GM12878 (cell line): Measurements from ENCODE around the gene HJURP. TPM values are rescaled to one million over a fixed set of nuclear protein-coding genes. Genes with fewer than 3 reads are reported as not detected.

Experiments
- ATAC-seq: fragments of 200-7000 bp; cut with Tn5 transposase; 3 replicates; pipeline ENCODE4 v1.9.1; 2020; ENCODE audit warnings: mild to moderate bottlenecking, moderate library complexity
- BruUV-seq: library from RNA; stranded (reverse); fragments of 400-500 nt; replicated peaks from 2 replicates; lab custom pipeline; 2021; lab: Mats Ljungman, UMichigan
- CTCF ChIA-PET: fragments of 300-600 bp; sonication (Branson Sonifier 250); formaldehyde crosslinking; extraction: SDS; loops from one replicate; lab custom pipeline; 2021; ENCODE audit warnings: inconsistent platforms; lab: Yijun Ruan, JAX
- POLR2A ChIA-PET: fragments of 350-600 bp; formaldehyde crosslinking; extraction: SDS; loops from one replicate; lab custom pipeline; 2021; ENCODE audit warnings: inconsistent platforms; lab: Charles Lee
- RAD21 ChIA-PET: fragments of 300-600 bp; sonication (Branson Sonifier 250); formaldehyde crosslinking; loops from one replicate; lab custom pipeline; 2023; ENCODE audit warnings: antibody characterized with exemption; ENCODE audit not compliant: unreplicated experiment; lab: Charles Lee
- SMC1A ChIA-PET: fragments of 300-600 bp; sonication (Branson Sonifier 250); formaldehyde crosslinking; loops from one replicate; lab custom pipeline; 2023; ENCODE audit not compliant: unreplicated experiment, uncharacterized antibody; lab: Charles Lee
- DNase-seq: peaks from one replicate; pipeline ENCODE4 v3.0.0-alpha.2; 2011; ENCODE audit warnings: low read depth, low spot score
- FAIRE-seq: peaks from 3 replicates; lab custom pipeline; 2011; peaks lifted over from hg19 to GRCh38; lab: Jason Lieb, UNC
- H2AFZ ChIP-seq: 2 replicates; pipeline ENCODE4 v1.6.0; 2011; ENCODE audit warnings: low read depth, low read length, control low read depth; ENCODE audit not compliant: control insufficient read depth
- H3K27ac ChIP-seq: 2 replicates; pipeline ENCODE4 v1.5.1; 2011; ENCODE audit warnings: control low read depth; ENCODE audit not compliant: control insufficient read depth, insufficient read depth
- H3K27me3 ChIP-seq, 2 experiments: replicated peaks in 1 of 2; 2 replicates each; pipeline versions ENCODE4 v1.6.0 to v1.6.1; 2011; ENCODE audit warnings: low read length in 1 of 2; ENCODE audit not compliant: control insufficient read depth in 2 of 2, insufficient read depth in 2 of 2
- H3K36me3 ChIP-seq, 2 experiments: 2 replicates each; pipeline ENCODE4 v1.5.1; 2011; ENCODE audit warnings: low read length in 1 of 2; ENCODE audit not compliant: control insufficient read depth in 2 of 2, insufficient read depth in 2 of 2
- H3K4me1 ChIP-seq: 2 replicates; pipeline ENCODE4 v1.6.1; 2011; ENCODE audit warnings: mild to moderate bottlenecking, low read length, moderate library complexity, mixed read lengths; ENCODE audit not compliant: control insufficient read depth, insufficient read depth
- H3K4me2 ChIP-seq: 2 replicates; pipeline ENCODE4 v1.6.0; 2011; ENCODE audit warnings: control low read depth; ENCODE audit not compliant: control insufficient read depth, insufficient read depth
- H3K4me3 ChIP-seq: fragments of 200-600 bp; sonication (generic); 2 replicates; pipeline ENCODE4 v1.5.1; 2016
- H3K79me2 ChIP-seq: 2 replicates; pipeline ENCODE4 v1.6.0; 2011; ENCODE audit warnings: low read length; ENCODE audit not compliant: control insufficient read depth, insufficient read depth
- H3K9ac ChIP-seq: 2 replicates; pipeline ENCODE4 v1.8.0; 2011; ENCODE audit warnings: low read length, control low read depth, mixed read lengths; ENCODE audit not compliant: control insufficient read depth, insufficient read depth
- H3K9me3 ChIP-seq: replicated peaks from 3 replicates; pipeline ENCODE4 v1.5.1; 2011; ENCODE audit warnings: mild to moderate bottlenecking, low read length; ENCODE audit not compliant: control insufficient read depth, insufficient read depth
- H4K20me1 ChIP-seq: 2 replicates; pipeline ENCODE4 v1.6.0; 2011; ENCODE audit not compliant: control insufficient read depth, insufficient read depth
- CREM ChIP-seq: IDR thresholded peaks from 2 replicates; pipeline ENCODE4 v1.6.1; 2014; ENCODE audit warnings: antibody characterized with exemption, low read depth
- DPF2 ChIP-seq: fragments of 450-650 bp; IDR thresholded peaks from 2 replicates; pipeline ENCODE4 v1.6.1; 2017; ENCODE audit warnings: mild to moderate bottlenecking
- IKZF2 ChIP-seq, 2 experiments: fragments of 450-650 bp; IDR thresholded peaks; 2 replicates each; pipeline ENCODE4 v1.6.1; 2017; ENCODE audit warnings: mild to moderate bottlenecking in 2 of 2, moderate library complexity in 2 of 2
- MTA2 ChIP-seq: fragments of 450-650 bp; IDR thresholded peaks from 2 replicates; pipeline ENCODE4 v1.6.1; 2016; ENCODE audit warnings: low read depth, mild to moderate bottlenecking, moderate library complexity
- NRF1 ChIP-seq: conservative IDR thresholded peaks from 2 replicates; pipeline ENCODE4 v1.6.1; 2011; ENCODE audit warnings: mild to moderate bottlenecking, low read depth, low read length, improper control_type of control experiment
- RFX5 ChIP-seq: IDR thresholded peaks from 2 replicates; pipeline ENCODE4 v1.6.1; 2011; ENCODE audit warnings: low read depth, low read length, improper control_type of control experiment
- SRF ChIP-seq, 2 experiments: IDR thresholded peaks; 2 replicates each; pipeline ENCODE4 v1.6.1; 2011; ENCODE audit warnings: low read depth in 2 of 2, low read length in 2 of 2, mild to moderate bottlenecking in 1 of 2, moderate library complexity in 1 of 2
- WGBS: methylation state at CpG from one replicate; pipeline ENCODE4 v1.1.6; 2016; ENCODE audit warnings: low lambda C conversion rate; ENCODE audit not compliant: insufficient replicate concordance, insufficient coverage; ENCODE audit errors: missing lambda C conversion rate; 5-methylcytosine and 5-hydroxymethylcytosine counted together
- in situ Hi-C: fragments of 300-500 bp; cut with MboI; formaldehyde crosslinking; loops from 9 replicates; pipeline ENCODE4 v1.14.3; 2018; ENCODE audit warnings: mixed read lengths
- intact Hi-C: fragments of 100-400 bp; cut with micrococcal nuclease; formaldehyde crosslinking; loops from one replicate; pipeline ENCODE4 v1.14.2; 2022; ENCODE audit not compliant: unreplicated experiment
- polyA plus RNA-seq, 11 experiments: library from polyadenylated mRNA; depleted of rRNA in 4 of 11; unstranded in 6 of 11; stranded (reverse) in 5 of 11; fragments of >200 nt; fragmentation: Nextera tagmentation in 4 of 11; fragmentation: Illumina TruSeq in 1 of 11; extraction: Ambion mirVana in 4 of 11; extraction: Trizol in 1 of 11; gene quantifications; 1 replicate in 1 of 11; 2 replicates in 10 of 11; pipeline versions ENCODE4 v1.2.1 to v1.2.3, GENCODE V29; 2011 to 2016; ENCODE audit warnings: inconsistent platforms in 2 of 11, missing spikeins in 2 of 11, low read depth in 1 of 11
- total RNA-seq, 4 experiments: library from RNA; depleted of rRNA in 3 of 4; stranded (reverse); fragments of >200 nt in 3 of 4; fragmentation: Illumina TruSeq in 1 of 4; extraction: Trizol in 1 of 4; gene quantifications; 2 replicates each; pipeline versions ENCODE4 v1.2.1 to v1.2.3, GENCODE V29; 2013 to 2021
- TF ChIP-seq, protein P1 (sequence below): fragments of 450-650 bp; formaldehyde crosslinking; IDR thresholded peaks from 2 replicates; pipeline ENCODE4 v1.4.0; 2020; ENCODE audit warnings: mild to moderate bottlenecking, moderate library complexity
- TF ChIP-seq, protein P2 (sequence below): fragments of 450-650 bp; IDR thresholded peaks from 2 replicates; pipeline ENCODE4 v1.6.1; 2017; ENCODE audit warnings: low read depth, mild to moderate bottlenecking, moderate library complexity
- TF ChIP-seq, protein P3 (sequence below): IDR thresholded peaks from 2 replicates; pipeline ENCODE4 v1.6.1; 2012; ENCODE audit warnings: low read depth, low read length, improper control_type of control experiment

Gene HJURP
- total and polyA plus RNA-seq, 10 of the 15 experiments (the other 5 are each of a cell fraction or from before 2014, with no cell fraction given): 12.7 to 68.9 (median 44.4) TPM

- BruUV-seq: no TSS peak
- TF ChIP-seq IKZF2 (IDR thresholded peaks at IDR 0.05): no peak
- SMC1A ChIA-PET: interaction anchor here (0.6 kb wide), 1 partner anchor 21 kb away, joined by 3 read pairs; no protein-coding TSS in a partner anchor
- intact Hi-C loops: no loop called here
- WGBS: 22% methylated on average over 3 of the region's 3 CpGs
- CTCF ChIA-PET: interaction anchor here (1.3 kb wide), 1 partner anchor 44 kb away, joined by 3 read pairs; no protein-coding TSS in a partner anchor
- Histone ChIP-seq H3K36me3 (no peaks in the 10 kb centered on the region), H3K79me2 (no peaks in the 10 kb centered on the region), H3K4me2 (no peak overlapping the region), H2AFZ (no peak overlapping the region), H3K27ac (no peak overlapping the region), H4K20me1 (no peaks in the 10 kb centered on the region), H3K4me3 (no peak overlapping the region), H3K4me1 (no peaks in the 10 kb centered on the region), H3K9ac (no peak overlapping the region), H3K9me3 (no peaks in the 10 kb centered on the region), H3K27me3 (no peaks in the 10 kb centered on the region; a peak in 1 of 4 replicates)
- ATAC-seq (no peak), FAIRE-seq (no peak), DNase-seq (no peak)
- RAD21 ChIA-PET: no interaction called here
- POLR2A ChIA-PET: no interaction called here
- in situ Hi-C loops: no loop called here
Measured at GRCh38 chr2:233813236-233814055, 40.9 kb downstream of the HJURP start.

- ChIA-PET SMC1A (no interaction called here), POLR2A (no interaction called here), CTCF (no interaction called here), RAD21 (no interaction called here)
- no peak for FAIRE-seq
- Histone ChIP-seq H3K27me3 (no peaks in the 10 kb centered on the region; a peak in 2 of 4 replicates), H2AFZ (no peak overlapping the region), H3K4me2 (no peak overlapping the region), H3K36me3 (no peaks in the 10 kb centered on the region), H3K79me2 (no peaks in the 10 kb centered on the region), H3K9me3 (no peaks in the 10 kb centered on the region), H3K9ac (no peak overlapping the region), H3K4me1 (no peaks in the 10 kb centered on the region), H3K27ac (no peak overlapping the region), H3K4me3 (no peak overlapping the region), H4K20me1 (no peaks in the 10 kb centered on the region)
- WGBS: 21% methylated on average over 8 of the region's 8 CpGs
- no peak for DNase-seq
- BruUV-seq: no TSS peak
- in situ Hi-C loops: no loop called here
- intact Hi-C loops: no loop called here
- no peak for ATAC-seq
- TF ChIP-seq DPF2 (no peak), NRF1 (no peak), MTA2 (no peak), SRF (IDR thresholded peaks at IDR 0.05; ENCODE audit: low read depth in 2 of 2, low read length in 2 of 2) (no peak), CREM (no peak), RFX5 (no peak)
- TF ChIP-seq, protein P1, sequence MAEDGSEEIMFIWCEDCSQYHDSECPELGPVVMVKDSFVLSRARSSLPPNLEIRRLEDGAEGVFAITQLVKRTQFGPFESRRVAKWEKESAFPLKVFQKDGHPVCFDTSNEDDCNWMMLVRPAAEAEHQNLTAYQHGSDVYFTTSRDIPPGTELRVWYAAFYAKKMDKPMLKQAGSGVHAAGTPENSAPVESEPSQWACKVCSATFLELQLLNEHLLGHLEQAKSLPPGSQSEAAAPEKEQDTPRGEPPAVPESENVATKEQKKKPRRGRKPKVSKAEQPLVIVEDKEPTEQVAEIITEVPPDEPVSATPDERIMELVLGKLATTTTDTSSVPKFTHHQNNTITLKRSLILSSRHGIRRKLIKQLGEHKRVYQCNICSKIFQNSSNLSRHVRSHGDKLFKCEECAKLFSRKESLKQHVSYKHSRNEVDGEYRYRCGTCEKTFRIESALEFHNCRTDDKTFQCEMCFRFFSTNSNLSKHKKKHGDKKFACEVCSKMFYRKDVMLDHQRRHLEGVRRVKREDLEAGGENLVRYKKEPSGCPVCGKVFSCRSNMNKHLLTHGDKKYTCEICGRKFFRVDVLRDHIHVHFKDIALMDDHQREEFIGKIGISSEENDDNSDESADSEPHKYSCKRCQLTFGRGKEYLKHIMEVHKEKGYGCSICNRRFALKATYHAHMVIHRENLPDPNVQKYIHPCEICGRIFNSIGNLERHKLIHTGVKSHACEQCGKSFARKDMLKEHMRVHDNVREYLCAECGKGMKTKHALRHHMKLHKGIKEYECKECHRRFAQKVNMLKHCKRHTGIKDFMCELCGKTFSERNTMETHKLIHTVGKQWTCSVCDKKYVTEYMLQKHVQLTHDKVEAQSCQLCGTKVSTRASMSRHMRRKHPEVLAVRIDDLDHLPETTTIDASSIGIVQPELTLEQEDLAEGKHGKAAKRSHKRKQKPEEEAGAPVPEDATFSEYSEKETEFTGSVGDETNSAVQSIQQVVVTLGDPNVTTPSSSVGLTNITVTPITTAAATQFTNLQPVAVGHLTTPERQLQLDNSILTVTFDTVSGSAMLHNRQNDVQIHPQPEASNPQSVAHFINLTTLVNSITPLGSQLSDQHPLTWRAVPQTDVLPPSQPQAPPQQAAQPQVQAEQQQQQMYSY (CRISPR knock-in tag): no peak
- TF ChIP-seq, protein P2, sequence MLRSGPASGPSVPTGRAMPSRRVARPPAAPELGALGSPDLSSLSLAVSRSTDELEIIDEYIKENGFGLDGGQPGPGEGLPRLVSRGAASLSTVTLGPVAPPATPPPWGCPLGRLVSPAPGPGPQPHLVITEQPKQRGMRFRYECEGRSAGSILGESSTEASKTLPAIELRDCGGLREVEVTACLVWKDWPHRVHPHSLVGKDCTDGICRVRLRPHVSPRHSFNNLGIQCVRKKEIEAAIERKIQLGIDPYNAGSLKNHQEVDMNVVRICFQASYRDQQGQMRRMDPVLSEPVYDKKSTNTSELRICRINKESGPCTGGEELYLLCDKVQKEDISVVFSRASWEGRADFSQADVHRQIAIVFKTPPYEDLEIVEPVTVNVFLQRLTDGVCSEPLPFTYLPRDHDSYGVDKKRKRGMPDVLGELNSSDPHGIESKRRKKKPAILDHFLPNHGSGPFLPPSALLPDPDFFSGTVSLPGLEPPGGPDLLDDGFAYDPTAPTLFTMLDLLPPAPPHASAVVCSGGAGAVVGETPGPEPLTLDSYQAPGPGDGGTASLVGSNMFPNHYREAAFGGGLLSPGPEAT: no peak
- TF ChIP-seq, protein P3, sequence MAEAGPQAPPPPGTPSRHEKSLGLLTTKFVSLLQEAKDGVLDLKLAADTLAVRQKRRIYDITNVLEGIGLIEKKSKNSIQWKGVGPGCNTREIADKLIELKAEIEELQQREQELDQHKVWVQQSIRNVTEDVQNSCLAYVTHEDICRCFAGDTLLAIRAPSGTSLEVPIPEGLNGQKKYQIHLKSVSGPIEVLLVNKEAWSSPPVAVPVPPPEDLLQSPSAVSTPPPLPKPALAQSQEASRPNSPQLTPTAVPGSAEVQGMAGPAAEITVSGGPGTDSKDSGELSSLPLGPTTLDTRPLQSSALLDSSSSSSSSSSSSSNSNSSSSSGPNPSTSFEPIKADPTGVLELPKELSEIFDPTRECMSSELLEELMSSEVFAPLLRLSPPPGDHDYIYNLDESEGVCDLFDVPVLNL: no peak
Measured at GRCh38 chr2:233811732-233812131, 42.6 kb downstream of the HJURP start.
